Endodermal cell (in vitro differentiated cells): ENCODE results near the gene SMCO1. TPM values are rescaled to one million over a fixed set of nuclear protein-coding genes. Genes with fewer than 3 reads are reported as not detected.
"Not testable (repeated sequence)": the region's sequence is repeated elsewhere in the genome, so short reads cannot be mapped to it uniquely, and the experiment has no call there.

Source experiments
- DNase-seq: peaks from one replicate; pipeline ENCODE4 v3.0.0-alpha.2; 2017
- H3K27ac ChIP-seq: 2 replicates; pipeline ENCODE4 v1.5.1; 2013; ENCODE audit warnings: mild to moderate bottlenecking, low read depth, low read length, moderate library complexity
- H3K27me3 ChIP-seq: 2 replicates; pipeline ENCODE4 v1.6.1; 2013; ENCODE audit warnings: mild to moderate bottlenecking, low read length, moderate library complexity; ENCODE audit not compliant: insufficient read depth, control insufficient read depth, poor library complexity, severe bottlenecking
- H3K36me3 ChIP-seq: 2 replicates; pipeline ENCODE4 v1.7.0; 2013; ENCODE audit warnings: mild to moderate bottlenecking, low read length, moderate library complexity; ENCODE audit not compliant: control insufficient read depth, insufficient read depth
- H3K4me1 ChIP-seq: one replicate; pipeline ENCODE4 v1.7.0; 2013; ENCODE audit warnings: low read length; ENCODE audit not compliant: control insufficient read depth, insufficient read depth
- H3K4me3 ChIP-seq: 2 replicates; pipeline ENCODE4 v1.5.1; 2013; ENCODE audit warnings: mild to moderate bottlenecking, low read length, moderate library complexity
- H3K9ac ChIP-seq: 2 replicates; pipeline ENCODE4 v1.6.1; 2013; ENCODE audit warnings: mild to moderate bottlenecking, low read length, moderate library complexity; ENCODE audit not compliant: poor library complexity, severe bottlenecking; ENCODE audit errors: extremely low read depth
- H3K9me3 ChIP-seq: 2 replicates; pipeline ENCODE4 v1.6.1; 2013; ENCODE audit warnings: mild to moderate bottlenecking, low read length, moderate library complexity; ENCODE audit not compliant: control insufficient read depth
- H3K27ac Mint-ChIP-seq: 2 replicates; pipeline ENCODE4 v1.8.0; 2020; ENCODE audit warnings: mixed read lengths
- H3K27me3 Mint-ChIP-seq: 2 replicates; pipeline ENCODE4 v1.8.0; 2021; ENCODE audit warnings: mild to moderate bottlenecking, mixed read lengths; ENCODE audit not compliant: insufficient read depth
- H3K36me3 Mint-ChIP-seq: 2 replicates; pipeline ENCODE4 v1.8.0; 2020; ENCODE audit warnings: low read depth, mixed read lengths
- H3K4me1 Mint-ChIP-seq: 2 replicates; pipeline ENCODE4 v1.8.0; 2020; ENCODE audit warnings: mixed read lengths
- H3K4me3 Mint-ChIP-seq: 2 replicates; pipeline ENCODE4 v1.8.0; 2020; ENCODE audit warnings: mild to moderate bottlenecking, moderate library complexity, mixed read lengths
- H3K9me3 Mint-ChIP-seq: 2 replicates; pipeline ENCODE4 v1.8.0; 2020; ENCODE audit warnings: mild to moderate bottlenecking, mixed read lengths
- WGBS, 2 experiments: methylation state at CpG; one replicate each; pipeline versions ENCODE4 v1.1.5 to v1.1.7; 2013; ENCODE audit warnings: missing lambda C conversion rate in 2 of 2, mixed read lengths in 1 of 2; ENCODE audit not compliant: insufficient coverage in 1 of 2, insufficient read length in 1 of 2; 5-methylcytosine and 5-hydroxymethylcytosine counted together
- total RNA-seq, 2 donors: library from RNA; stranded (reverse); fragmentation: NEBNext Ultra II Directional in 1 of 2; extraction: Animal tissue kit (Norgen Biotek cat#: 25700) in 1 of 2; gene quantifications; 2 replicates in 1 of 2; 3 replicates in 1 of 2; pipeline ENCODE4 v1.2.1, GENCODE V29; 2021
- TF ChIP-seq, protein P1 (sequence below): fragments of 200-600 bp; sonication (generic); conservative IDR thresholded peaks from 2 replicates; pipeline ENCODE4 v1.5.0; 2021; ENCODE audit warnings: antibody characterized with exemption, mild to moderate bottlenecking

SMCO1 gene
- total RNA-seq, 2 donors from 2014 or later = not detected

GRCh38 chr3:196472286-196472685 is 42.9 kb downstream of the SMCO1 start:
- Mint-ChIP-seq H3K36me3 (peaks cover 48% of the 10 kb centered on the region), H3K4me3 (no peak overlapping the region)

DNA sequence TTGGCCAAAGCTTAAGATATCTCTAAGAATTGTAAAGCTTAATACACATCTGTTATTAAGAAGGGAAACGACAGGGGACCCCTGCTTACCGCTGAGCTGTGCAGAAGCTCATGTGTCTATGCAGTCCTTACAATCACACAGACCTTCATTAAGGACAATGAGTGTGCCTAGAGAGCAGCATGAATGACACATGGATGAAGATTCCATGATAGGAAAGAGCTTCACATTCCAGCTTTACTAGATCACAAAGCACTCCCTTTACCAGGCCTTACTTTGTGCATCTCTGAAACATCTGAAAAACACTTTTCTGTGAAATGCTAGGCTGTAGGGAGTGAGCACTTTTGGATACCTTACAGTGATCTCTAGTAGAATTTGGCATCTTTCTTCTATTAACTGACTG is 43.6 kb downstream of the SMCO1 start:
- Mint-ChIP-seq H3K4me1 (no peaks in the 10 kb centered on the region), H3K36me3 (peaks cover 43% of the 10 kb centered on the region), H3K27me3 (no peaks in the 10 kb centered on the region), H3K9me3 (no peaks in the 10 kb centered on the region), H3K27ac (no peak overlapping the region), H3K4me3 (no peak overlapping the region)
- no peak overlapping the region for H3K27ac ChIP-seq
- no peaks in the 10 kb centered on the region for H3K9me3 ChIP-seq
- H3K36me3 ChIP-seq = peaks cover 63% of the 10 kb centered on the region
- TF ChIP-seq, protein P1, sequence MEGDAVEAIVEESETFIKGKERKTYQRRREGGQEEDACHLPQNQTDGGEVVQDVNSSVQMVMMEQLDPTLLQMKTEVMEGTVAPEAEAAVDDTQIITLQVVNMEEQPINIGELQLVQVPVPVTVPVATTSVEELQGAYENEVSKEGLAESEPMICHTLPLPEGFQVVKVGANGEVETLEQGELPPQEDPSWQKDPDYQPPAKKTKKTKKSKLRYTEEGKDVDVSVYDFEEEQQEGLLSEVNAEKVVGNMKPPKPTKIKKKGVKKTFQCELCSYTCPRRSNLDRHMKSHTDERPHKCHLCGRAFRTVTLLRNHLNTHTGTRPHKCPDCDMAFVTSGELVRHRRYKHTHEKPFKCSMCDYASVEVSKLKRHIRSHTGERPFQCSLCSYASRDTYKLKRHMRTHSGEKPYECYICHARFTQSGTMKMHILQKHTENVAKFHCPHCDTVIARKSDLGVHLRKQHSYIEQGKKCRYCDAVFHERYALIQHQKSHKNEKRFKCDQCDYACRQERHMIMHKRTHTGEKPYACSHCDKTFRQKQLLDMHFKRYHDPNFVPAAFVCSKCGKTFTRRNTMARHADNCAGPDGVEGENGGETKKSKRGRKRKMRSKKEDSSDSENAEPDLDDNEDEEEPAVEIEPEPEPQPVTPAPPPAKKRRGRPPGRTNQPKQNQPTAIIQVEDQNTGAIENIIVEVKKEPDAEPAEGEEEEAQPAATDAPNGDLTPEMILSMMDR = no peak
- no peak overlapping the region for H3K9ac ChIP-seq
- no peaks in the 10 kb centered on the region for H3K27me3 ChIP-seq
- no peaks in the 10 kb centered on the region for H3K4me1 ChIP-seq
- H3K4me3 ChIP-seq = no peak overlapping the region
- DNase-seq = no peak
- WGBS, 2 experiments = 90 to 100% methylated on average over 1 to 2 of the region's 2 CpGs

More at GRCh38 chr3:196472286-196472685, 42.9 kb downstream of the SMCO1 start:
- Histone ChIP-seq H3K4me1 (no peaks in the 10 kb centered on the region), H3K27ac (no peak overlapping the region), H3K9me3 (no peaks in the 10 kb centered on the region), H3K27me3 (no peaks in the 10 kb centered on the region), H3K4me3 (no peak overlapping the region), H3K36me3 (peaks cover 70% of the 10 kb centered on the region), H3K9ac (no peak overlapping the region)
- DNase-seq = no peak
- WGBS, 2 experiments = 92 to 99% methylated on average over 8 of the region's 8 CpGs
- H3K27me3 Mint-ChIP-seq = no peaks in the 10 kb centered on the region
- no peaks in the 10 kb centered on the region for H3K9me3 Mint-ChIP-seq
- H3K27ac Mint-ChIP-seq = no peak overlapping the region
- H3K4me1 Mint-ChIP-seq = no peaks in the 10 kb centered on the region
- TF ChIP-seq, protein P1 = no peak

GRCh38 chr3:196470182-196470581 is 45.0 kb downstream of the SMCO1 start:
- H3K9ac ChIP-seq, H3K9me3 Mint-ChIP-seq, H3K27ac ChIP-seq, H3K4me1 ChIP-seq, H3K4me3 ChIP-seq, H3K4me1 Mint-ChIP-seq, DNase-seq, H3K27ac Mint-ChIP-seq, H3K27me3 Mint-ChIP-seq, H3K4me3 Mint-ChIP-seq, H3K27me3 ChIP-seq, H3K9me3 ChIP-seq: not testable (repeated sequence)
- 95 to 97% methylated on average over 3 of the region's 3 CpGs for WGBS, 2 experiments
- H3K36me3 ChIP-seq = peaks cover 58% of the 10 kb centered on the region
- peaks cover 41% of the 10 kb centered on the region for H3K36me3 Mint-ChIP-seq

DNA sequence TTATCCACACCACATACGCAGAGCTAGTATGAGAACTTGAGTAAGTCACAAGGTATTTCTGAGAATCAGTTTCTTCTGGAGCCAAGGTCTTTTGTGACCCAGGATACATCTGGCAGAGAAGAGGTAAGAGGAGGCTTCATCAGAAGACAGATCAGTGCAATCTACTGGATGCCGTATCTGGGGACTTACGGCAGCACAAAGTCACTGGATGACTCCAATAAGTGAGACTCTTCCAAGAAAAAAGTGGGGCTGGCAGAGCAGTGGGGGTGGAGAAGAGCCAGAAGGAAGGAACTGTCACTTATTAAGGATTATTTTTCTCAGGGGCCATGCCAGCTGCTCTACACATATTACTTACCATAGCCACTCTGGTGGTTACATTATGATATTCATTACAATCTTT is 51.3 kb downstream of the SMCO1 start:
- Mint-ChIP-seq H3K4me1 (no peaks in the 10 kb centered on the region), H3K36me3 (peaks cover 14% of the 10 kb centered on the region), H3K27me3 (no peaks in the 10 kb centered on the region), H3K9me3 (peaks cover 14% of the 10 kb centered on the region), H3K4me3 (no peak overlapping the region), H3K27ac (no peak overlapping the region)
- DNase-seq = no peak
- no peak overlapping the region for H3K4me3 ChIP-seq
- TF ChIP-seq, protein P1 = no peak
- no peaks in the 10 kb centered on the region for H3K9me3 ChIP-seq
- H3K36me3 ChIP-seq = peaks cover 9% of the 10 kb centered on the region
- WGBS, 2 experiments = 95 to 96% methylated on average over 3 of the region's 3 CpGs
- no peaks in the 10 kb centered on the region for H3K4me1 ChIP-seq
- no peak overlapping the region for H3K27ac ChIP-seq
- no peak overlapping the region for H3K9ac ChIP-seq
- H3K27me3 ChIP-seq = no peaks in the 10 kb centered on the region
